HG03060 (cell line): ENCODE data around the gene ZNRD2.
A peak's percentile ranks its signal among the peaks of the same experiment; 100 is the strongest.

Source experiments
- ATAC-seq: cut with Tn5 transposase; IDR thresholded peaks from one replicate; pipeline ENCODE4 v1.9.1; 2021; ENCODE audit warnings: low read depth, moderate number of reproducible peaks; ENCODE audit not compliant: unreplicated experiment

ZNRD2 gene

DNA sequence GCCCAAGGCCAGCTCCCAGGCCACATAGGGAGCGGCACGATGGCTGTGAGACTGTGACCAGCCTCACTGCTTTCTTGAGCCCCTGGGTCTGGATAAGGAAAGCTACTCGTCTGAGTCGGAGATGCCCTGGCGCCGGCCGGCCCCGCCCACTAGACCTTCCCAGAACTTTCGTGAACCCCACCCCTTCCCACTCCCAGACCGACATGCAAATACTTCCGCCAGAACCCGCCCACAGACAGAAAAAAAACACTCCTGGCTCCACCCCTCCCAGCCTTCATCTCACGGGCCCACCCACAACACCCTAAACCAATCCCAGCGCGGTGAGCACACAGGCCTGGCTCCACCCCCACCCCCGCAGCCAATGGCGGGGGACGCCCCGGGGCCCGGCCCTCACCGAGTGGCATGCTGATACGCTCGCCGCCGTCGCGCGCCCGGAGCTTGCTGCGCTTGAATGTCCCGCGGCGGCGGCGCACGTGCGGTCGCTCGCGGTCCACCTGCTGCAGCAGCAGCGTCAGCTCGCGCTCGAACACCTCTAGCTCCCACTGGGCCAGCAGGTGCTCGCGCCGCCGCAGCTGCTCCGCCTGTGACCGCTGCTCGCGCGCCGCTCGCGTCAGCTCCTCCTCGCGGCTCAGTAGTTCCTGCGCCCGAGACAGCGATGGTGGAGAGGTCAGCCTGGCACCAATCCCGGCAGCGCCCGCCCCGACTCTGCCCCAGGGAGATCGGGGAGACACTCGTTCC is 36.8 kb downstream of the ZNRD2 start:
- no peak for ATAC-seq

GRCh38 chr11:65607614-65608426 is 37.5 kb downstream of the ZNRD2 start:
- ATAC-seq = no peak

DNA sequence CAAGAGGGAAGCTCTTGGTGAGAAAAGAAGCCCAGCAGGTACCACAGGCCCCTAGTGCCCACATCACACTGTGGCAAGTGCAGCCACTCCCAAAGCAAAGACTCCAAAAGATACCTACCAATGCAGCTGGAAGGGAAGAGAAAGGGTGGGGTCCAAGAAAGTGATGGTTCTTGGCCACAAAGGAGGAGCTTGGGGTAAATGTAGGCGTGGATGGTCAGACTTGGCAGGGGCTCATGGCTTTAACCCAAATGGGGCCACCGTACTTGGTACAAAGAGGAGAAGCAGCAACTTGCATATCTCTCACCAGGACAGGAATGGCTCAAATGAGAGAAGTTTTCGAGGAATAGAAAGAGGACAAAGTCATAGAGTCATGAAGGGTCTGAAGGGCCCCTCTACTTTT is 39.0 kb downstream of the ZNRD2 start:
- ATAC-seq = no peak

DNA sequence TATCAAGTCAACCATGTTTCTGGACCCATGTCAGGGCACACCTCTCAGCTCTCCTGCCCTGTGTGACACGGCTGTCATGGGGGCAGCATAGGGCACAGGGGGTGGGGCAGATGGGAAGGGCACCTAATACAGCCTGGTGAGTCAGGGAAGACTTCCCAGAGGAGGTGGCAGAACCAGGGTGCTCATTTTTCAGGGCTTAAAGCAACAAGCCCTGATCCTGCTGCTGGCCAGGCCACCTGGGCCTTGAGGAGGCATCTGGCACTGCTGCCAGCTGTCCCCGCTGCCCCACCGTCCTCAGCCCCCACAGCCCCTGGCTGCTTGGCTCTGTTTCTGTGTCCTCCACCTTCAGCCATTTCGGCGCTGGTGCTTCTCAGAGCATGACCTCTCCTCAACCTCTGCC is 39.4 kb downstream of the ZNRD2 start:
- no peak for ATAC-seq

DNA sequence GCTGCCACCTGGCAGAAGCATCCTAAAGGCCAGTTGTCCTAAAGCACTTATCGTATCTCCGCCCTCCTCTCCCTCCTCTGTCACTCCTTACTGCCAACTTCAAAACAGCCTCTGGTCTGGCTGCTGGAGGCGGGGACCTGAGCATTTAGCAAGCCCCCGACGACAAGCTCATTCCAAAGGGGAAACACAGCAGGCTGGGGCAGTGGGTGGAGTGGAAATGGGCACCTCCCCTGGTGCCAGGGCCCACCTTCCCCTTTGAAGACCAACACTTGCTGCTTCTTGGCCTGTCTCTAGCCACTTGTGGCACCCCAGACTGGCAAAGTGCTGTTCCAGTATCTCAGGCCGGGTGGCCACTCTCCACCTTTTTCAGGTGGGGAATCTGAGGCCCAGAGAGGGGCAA is 40.1 kb downstream of the ZNRD2 start:
- ATAC-seq = no peak

DNA sequence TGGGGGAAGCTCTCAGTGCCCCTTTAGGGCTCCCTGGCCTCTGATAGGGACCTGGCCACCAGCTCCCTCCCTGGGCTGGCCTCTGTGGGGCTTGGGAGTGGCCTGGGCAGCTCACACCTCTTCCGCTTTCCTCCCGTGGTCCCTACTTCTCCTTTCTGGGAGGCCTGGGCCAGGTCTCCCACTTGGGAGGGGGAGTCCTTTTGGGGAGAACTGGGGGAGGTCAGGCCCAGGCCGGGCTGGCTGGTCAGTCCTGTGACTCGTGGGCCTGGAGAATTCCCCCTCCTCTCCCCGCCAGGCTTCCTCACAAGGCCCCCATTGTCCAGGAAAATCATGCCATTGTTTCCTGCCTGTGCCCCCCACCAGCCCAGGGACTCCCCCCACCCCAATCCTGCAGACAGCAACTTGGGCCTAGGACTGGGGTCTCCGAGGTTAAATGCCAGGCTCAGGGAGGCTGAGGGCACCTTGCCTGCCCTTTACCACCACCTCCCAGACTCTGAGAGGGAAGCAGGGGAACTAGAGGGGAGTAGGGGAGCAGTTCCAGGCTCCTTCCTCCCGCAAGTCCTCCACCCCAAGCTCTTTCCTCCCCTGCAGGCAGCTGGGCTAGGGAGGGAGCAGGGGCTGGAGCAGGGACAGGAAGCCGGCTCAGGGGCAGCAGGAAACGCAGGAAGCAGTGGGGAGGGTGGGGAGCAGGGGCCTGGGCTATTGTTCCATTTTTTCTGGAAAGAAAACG is 40.9 kb downstream of the ZNRD2 start:
- no peak for ATAC-seq

- ATAC-seq = no peak
Observed at GRCh38 chr11:65611758-65612603, 41.7 kb downstream of the ZNRD2 start.

GRCh38 chr11:65612691-65613090 is 42.4 kb downstream of the ZNRD2 start:
- ATAC-seq = no peak

DNA sequence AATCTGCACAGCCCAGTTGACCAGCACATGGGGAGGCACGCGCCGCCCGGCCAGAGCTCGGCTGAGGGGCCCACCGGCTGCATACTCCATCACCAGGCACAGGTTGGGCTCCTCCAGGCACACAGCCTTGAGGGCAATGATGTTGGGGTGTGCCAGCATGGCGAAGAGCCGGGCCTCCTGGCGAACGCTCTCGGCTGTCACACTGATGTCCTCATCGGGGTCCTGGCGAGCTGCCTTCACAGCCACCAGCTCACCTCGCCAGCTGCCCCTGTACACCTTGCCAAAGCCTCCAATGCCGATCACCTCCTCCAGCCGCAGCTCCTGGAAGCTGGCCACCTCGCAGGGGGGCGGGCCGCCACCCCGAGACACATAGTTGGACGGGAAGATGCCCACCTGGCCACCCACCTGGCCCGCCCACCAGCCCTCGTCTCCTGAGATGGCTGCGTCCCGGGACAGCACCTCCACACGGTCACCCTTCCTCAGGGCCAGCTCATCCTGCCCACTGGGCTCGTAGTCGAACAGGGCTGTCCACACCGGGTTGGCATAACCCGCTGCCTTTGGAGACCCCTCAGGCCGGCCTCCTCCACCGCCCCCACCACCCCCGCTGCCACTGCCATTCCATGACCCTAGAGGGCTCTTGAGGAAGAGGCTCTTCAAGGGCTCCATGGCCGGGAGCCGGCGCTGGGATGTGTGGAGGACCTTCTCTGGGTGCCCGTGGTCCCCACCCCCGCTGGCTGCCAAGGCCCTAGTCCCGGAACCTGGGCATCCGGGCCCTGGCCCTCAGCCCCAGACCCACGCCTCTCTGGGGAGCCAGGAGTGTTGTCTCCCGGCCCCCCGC is 43.0 kb downstream of the ZNRD2 start:
- no peak for ATAC-seq

- peak; percentile 73 for ATAC-seq
Observed at GRCh38 chr11:65615229-65615949, 45.1 kb downstream of the ZNRD2 start, which contains the start of gene PCNX3. PCNX3 (plus strand) TSS chr11:65615776; CDS start chr11:65616312, 536 bp downstream.

DNA sequence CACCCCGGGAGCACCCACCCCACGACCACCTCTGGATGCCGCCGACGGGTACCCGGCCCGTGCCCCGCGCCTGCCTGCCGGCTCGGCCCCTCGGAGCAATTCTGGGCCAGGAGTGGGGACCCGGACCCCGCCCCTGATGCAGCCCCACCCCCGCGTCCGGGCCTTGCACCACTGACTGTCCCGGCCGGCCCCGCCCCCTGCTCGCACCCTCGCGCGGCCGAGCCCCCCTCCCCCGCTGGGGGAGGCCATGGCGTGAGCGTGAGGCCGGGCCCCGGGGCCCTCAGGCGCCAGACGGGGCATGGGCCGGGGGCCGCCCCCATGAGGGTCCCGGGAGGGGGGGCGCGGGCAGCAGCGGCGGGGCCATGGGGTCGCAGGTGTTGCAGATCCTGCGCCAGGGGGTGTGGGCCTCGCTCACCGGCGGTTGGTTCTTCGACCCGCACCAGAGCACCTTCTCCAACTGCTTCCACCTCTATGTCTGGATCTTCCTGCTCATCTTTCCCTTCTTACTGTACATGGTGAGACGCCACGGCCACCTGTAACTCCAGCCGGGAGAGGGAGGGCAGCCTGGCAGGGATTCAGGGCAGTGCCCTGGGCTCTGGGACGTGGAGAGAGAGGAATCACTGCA is 45.8 kb downstream of the ZNRD2 start:
- ATAC-seq = peak; percentile 6

GRCh38 chr11:65616575-65617001 is 46.3 kb downstream of the ZNRD2 start:
- no peak for ATAC-seq

DNA sequence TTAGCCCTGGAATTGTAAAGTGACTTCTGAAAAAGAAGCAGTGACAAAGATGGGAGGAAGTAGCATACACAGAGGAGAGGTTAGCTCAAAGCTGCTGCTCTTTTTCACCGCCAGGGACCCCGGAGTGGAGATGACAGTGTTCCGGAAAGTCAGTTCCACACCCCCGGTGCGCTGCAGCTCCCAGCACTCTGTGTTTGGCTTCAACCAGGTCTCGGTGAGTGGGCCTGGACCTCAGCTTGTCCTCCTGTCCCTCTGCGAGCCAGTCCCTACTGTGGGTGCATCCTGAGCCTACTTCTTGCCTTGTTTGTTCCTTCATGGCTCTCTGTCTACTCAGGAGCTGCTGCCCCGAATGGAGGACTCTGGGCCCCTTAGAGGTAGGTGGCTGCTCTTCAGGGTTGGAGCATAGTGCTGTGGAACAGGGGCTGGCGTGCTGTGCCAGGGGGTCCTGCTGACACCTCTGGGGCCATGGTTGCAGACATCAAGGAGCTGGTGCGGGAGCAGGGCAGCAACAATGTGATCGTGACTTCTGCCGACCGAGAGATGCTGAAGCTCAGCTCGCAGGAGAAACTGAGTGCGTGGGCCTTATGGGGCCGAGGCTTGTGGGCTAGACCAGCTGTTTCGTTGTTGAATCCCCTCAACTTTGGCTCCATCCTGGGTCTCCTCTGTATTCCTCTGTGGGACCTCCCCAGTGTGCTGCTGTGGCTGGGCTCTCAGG is 47.0 kb downstream of the ZNRD2 start:
- no peak for ATAC-seq

DNA sequence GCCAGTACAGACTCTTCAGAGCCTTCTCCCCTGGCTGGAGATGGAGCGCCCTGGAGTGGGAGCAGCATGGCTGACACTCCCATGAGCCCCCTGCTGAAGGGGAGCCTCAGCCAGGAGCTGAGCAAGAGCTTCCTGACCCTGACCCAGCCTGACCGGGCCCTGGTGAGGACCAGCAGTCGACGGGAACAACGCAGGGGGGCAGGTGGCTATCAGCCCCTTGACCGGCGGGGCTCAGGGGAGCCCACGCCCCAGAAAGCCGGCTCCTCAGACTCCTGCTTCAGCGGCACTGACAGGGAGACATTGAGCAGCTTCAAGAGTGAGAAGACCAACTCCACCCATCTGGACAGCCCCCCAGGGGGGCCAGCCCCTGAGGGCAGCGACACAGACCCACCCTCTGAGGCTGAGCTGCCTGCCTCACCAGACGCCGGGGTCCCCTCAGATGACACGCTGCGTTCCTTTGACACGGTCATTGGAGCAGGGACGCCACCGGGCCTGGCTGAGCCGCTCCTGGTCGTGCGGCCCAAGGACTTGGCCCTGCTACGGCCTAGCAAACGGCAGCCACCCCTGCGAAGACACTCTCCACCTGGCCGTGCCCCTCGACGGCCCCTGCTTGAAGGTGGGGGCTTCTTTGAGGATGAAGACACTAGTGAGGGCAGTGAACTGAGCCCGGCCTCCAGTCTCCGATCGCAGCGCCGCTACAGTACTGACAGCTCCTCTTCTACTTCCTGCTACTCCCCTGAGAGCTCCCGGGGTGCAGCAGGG is 47.9 kb downstream of the ZNRD2 start:
- ATAC-seq = no peak

DNA sequence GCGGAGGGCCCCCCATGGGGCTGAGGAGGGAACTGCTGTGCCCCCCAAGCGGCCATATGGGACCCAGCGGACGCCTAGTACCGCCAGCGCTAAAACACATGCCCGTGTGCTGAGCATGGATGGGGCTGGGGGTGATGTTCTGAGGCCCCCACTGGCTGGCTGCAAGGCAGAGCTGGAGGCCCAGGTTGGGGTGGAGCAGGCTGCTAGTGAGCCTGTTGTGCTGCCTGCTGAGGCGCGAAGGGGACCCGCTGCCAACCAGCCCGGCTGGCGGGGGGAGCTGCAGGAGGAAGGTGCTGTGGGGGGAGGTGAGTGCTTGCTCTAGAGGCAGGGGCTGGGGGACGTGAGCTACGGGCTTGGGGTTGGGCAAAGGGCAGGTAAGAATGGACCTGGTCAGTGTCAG is 48.5 kb downstream of the ZNRD2 start:
- no peak for ATAC-seq

GRCh38 chr11:65619281-65619928 is 49.1 kb downstream of the ZNRD2 start:
- ATAC-seq = no peak
